Upper lobe of left lung (tissue), 4 donors: ENCODE measurements around the gene CUX1.

Experiments
- POLR2A ChIP-seq, 4 donors: fragments of 450-650 bp; IDR thresholded peaks; one replicate each; pipeline ENCODE4 v1.5.1; 2016 to 2017; ENCODE audit warnings: antibody characterized with exemption in 4 of 4, mild to moderate bottlenecking in 2 of 4
- POLR2AphosphoS5 ChIP-seq, 2 donors: sonication (generic); formaldehyde crosslinking; IDR thresholded peaks; one replicate each; pipeline ENCODE4 v1.5.1; 2017; ENCODE audit warnings: antibody characterized with exemption in 2 of 2

- no peak for TF ChIP-seq POLR2A (IDR thresholded peaks at IDR 0.05)
- TF ChIP-seq POLR2AphosphoS5 (IDR thresholded peaks at IDR 0.05): no peak
These were observed 278.5 kb downstream of the CUX1 start for GRCh38 chr7:102096012-102096332.
